HepG2 (cell line): ENCODE measurements around the gene STIM1. TPM values are rescaled to one million over a fixed set of nuclear protein-coding genes. Genes with fewer than 3 reads are reported as not detected.

Experiments used
- FOSL2 ChIP-seq: sonication (generic); formaldehyde crosslinking; IDR thresholded peaks from 2 replicates; pipeline ENCODE4 v1.4.0; 2020; ENCODE audit warnings: missing genetic modification reagents
- FOXC1 ChIP-seq: sonication (generic); formaldehyde crosslinking; IDR thresholded peaks from 2 replicates; pipeline ENCODE4 v1.8.0; 2022; ENCODE audit warnings: mild to moderate bottlenecking, missing genetic modification reagents, borderline replicate concordance
- HDAC1 ChIP-seq: sonication (generic); formaldehyde crosslinking; IDR thresholded peaks from 2 replicates; pipeline ENCODE4 v1.5.1; 2020; ENCODE audit warnings: mild to moderate bottlenecking, missing genetic modification reagents
- KDM5B ChIP-seq: sonication (generic); formaldehyde crosslinking; IDR thresholded peaks from 2 replicates; pipeline ENCODE4 v1.4.0; 2020; ENCODE audit warnings: missing genetic modification reagents, mild to moderate bottlenecking, borderline replicate concordance
- KLF9 ChIP-seq: IDR thresholded peaks from 2 replicates; pipeline ENCODE4 v1.6.1; 2016; ENCODE audit warnings: low read depth
- MED13 ChIP-seq: sonication (generic); formaldehyde crosslinking; IDR thresholded peaks from 2 replicates; pipeline ENCODE4 v1.5.0; 2020; ENCODE audit warnings: missing genetic modification reagents
- MIXL1 ChIP-seq: IDR thresholded peaks from 2 replicates; pipeline ENCODE4 v1.6.1; 2016
- PAX8 ChIP-seq: sonication (generic); formaldehyde crosslinking; IDR thresholded peaks from 2 replicates; pipeline ENCODE4 v1.8.0; 2022; ENCODE audit warnings: mild to moderate bottlenecking, missing genetic modification reagents, borderline replicate concordance
- SP2 ChIP-seq: sonication (generic); formaldehyde crosslinking; IDR thresholded peaks from 2 replicates; pipeline ENCODE4 v1.5.1; 2020; ENCODE audit warnings: mild to moderate bottlenecking, missing genetic modification reagents
- TMF1 ChIP-seq: sonication (generic); formaldehyde crosslinking; IDR thresholded peaks from 2 replicates; pipeline ENCODE4 v1.8.1; 2022; ENCODE audit warnings: low read depth, missing genetic modification reagents
- WIZ ChIP-seq: sonication (generic); formaldehyde crosslinking; IDR thresholded peaks from 2 replicates; pipeline ENCODE4 v1.5.1; 2020; ENCODE audit warnings: mild to moderate bottlenecking, missing genetic modification reagents
- ZBTB1 ChIP-seq: sonication (generic); formaldehyde crosslinking; IDR thresholded peaks from 2 replicates; pipeline ENCODE4 v1.4.0; 2020; ENCODE audit warnings: missing genetic modification reagents, borderline replicate concordance
- ZBTB21 ChIP-seq: sonication (generic); formaldehyde crosslinking; IDR thresholded peaks from 2 replicates; pipeline ENCODE4 v1.4.0; 2020; ENCODE audit warnings: missing genetic modification reagents
- ZNF12 ChIP-seq: sonication (generic); formaldehyde crosslinking; IDR thresholded peaks from 2 replicates; pipeline ENCODE4 v1.5.0; 2020; ENCODE audit warnings: missing genetic modification reagents
- ZNF30 ChIP-seq: sonication (generic); formaldehyde crosslinking; IDR thresholded peaks from 2 replicates; pipeline ENCODE4 v1.5.0; 2020; ENCODE audit warnings: mild to moderate bottlenecking, missing genetic modification reagents
- ZNF326 ChIP-seq: sonication (generic); formaldehyde crosslinking; IDR thresholded peaks from 2 replicates; pipeline ENCODE4 v1.4.0; 2020; ENCODE audit warnings: missing genetic modification reagents, borderline replicate concordance
- ZNF552 ChIP-seq: sonication (generic); formaldehyde crosslinking; IDR thresholded peaks from 2 replicates; pipeline ENCODE4 v1.9.0; 2022; ENCODE audit warnings: missing genetic modification reagents, mild to moderate bottlenecking, borderline replicate concordance
- ZNF768 ChIP-seq: sonication (generic); formaldehyde crosslinking; IDR thresholded peaks from 2 replicates; pipeline ENCODE4 v1.4.0; 2020; ENCODE audit warnings: missing genetic modification reagents
- ZSCAN25 ChIP-seq: sonication (generic); formaldehyde crosslinking; IDR thresholded peaks from 2 replicates; pipeline ENCODE4 v1.8.0; 2022; ENCODE audit warnings: mild to moderate bottlenecking, missing genetic modification reagents
- polyA plus RNA-seq, 8 experiments: library from polyadenylated mRNA; depleted of rRNA in 3 of 8; stranded (reverse) in 7 of 8; unstranded in 1 of 8; fragments of >200 nt; fragmentation: Illumina TruSeq in 4 of 8; extraction: Trizol in 4 of 8; gene quantifications; 2 replicates each; pipeline versions ENCODE4 v1.2.1 to v1.2.3, GENCODE V29; 2011 to 2016; ENCODE audit warnings: low read depth in 4 of 8, missing spikeins in 1 of 8, mixed read lengths in 1 of 8; ENCODE audit not compliant: insufficient read depth in 1 of 8
- total RNA-seq, 5 experiments: library from RNA; depleted of rRNA; stranded (reverse); fragments of >200 nt; fragmentation: Illumina TruSeq; extraction: Trizol; gene quantifications; 2 replicates each; pipeline ENCODE4 v1.2.3, GENCODE V29; 2016; ENCODE audit warnings: low read depth in 1 of 5
- TF ChIP-seq, protein P1 (sequence below): sonication (generic); formaldehyde crosslinking; IDR thresholded peaks from 2 replicates; pipeline ENCODE4 v1.8.1; 2023; ENCODE audit warnings: mild to moderate bottlenecking, missing genetic modification reagents, borderline replicate concordance
- TF ChIP-seq, protein P2 (sequence below): sonication (generic); formaldehyde crosslinking; IDR thresholded peaks from 2 replicates; pipeline ENCODE4 v1.4.0; 2020; ENCODE audit warnings: missing genetic modification reagents, borderline replicate concordance
- TF ChIP-seq, protein P3 (sequence below): sonication (generic); formaldehyde crosslinking; conservative IDR thresholded peaks from 2 replicates; pipeline ENCODE4 v1.4.0; 2020; ENCODE audit warnings: missing genetic modification reagents
- TF ChIP-seq, protein P4 (sequence below): IDR thresholded peaks from 2 replicates; pipeline ENCODE4 v1.6.1; 2016; ENCODE audit warnings: low read depth

The STIM1 gene
- total and polyA plus RNA-seq, 2 of the 13 experiments (the other 11 are each of a cell fraction or from before 2014, with no cell fraction given) = 19.2 to 28.5 TPM

DNA sequence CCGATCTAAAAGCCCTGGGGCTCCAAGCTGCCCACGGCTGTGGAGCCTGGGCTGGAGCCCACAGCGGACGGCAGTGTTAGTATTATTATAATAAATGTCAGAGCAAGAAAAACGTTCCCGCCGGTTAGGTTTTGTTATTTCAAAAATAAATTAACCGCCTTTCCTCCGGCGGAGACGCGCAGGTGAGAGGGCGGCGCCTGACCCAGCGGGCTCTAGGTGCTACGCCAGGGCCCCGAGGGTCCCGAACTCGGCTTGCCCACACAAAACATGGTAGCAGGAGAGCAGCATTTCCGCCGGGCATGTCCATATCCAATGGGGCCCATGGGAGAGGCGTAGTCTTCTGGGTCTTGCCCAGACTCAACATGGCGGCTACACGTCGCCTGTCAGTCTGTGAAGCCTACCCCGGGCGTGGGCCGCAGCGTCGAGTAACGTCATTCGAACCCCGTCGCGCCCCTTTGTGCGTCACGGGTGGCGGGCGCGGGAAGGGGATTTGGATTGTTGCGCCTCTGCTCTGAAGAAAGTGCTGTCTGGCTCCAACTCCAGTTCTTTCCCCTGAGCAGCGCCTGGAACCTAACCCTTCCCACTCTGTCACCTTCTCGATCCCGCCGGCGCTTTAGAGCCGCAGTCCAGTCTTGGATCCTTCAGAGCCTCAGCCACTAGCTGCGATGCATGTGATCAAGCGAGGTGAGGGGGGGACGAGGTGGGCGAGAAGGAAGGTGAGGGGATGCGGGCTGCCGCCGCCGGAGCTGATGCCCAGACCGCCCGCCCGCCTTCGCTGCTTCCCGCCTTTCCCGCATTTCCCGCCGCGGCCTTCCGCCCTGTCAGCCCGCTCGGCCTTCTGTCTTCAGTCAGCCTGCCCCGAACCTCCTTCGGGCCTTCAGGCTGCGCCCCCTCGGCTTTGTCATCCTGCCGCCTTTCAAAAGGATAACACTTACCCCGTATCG is 239.2 kb downstream of the STIM1 start, which contains the start of gene RRM1 (continued):
- TF ChIP-seq ZNF326 (0 out of 2 replicates have a peak, but pooled peaks have one; percentile 35), MED13 (CRISPR knock-in tag) (no peak), KLF9 (CRISPR knock-in tag) (no peak), ZNF552 (CRISPR knock-in tag) (peak; percentile 62; the same call in 1 of the 2 replicates), ZNF12 (CRISPR knock-in tag) (no peak), KDM5B (peak; percentile 74), ZSCAN25 (CRISPR knock-in tag) (no peak), HDAC1 (CRISPR knock-in tag) (peak; percentile 96), SP2 (CRISPR knock-in tag) (peak; percentile 69), TMF1 (CRISPR knock-in tag) (0 out of 2 replicates have a peak, but pooled peaks have one; percentile 47), FOXC1 (CRISPR knock-in tag) (peak; percentile 86; the same call in 1 of the 2 replicates), FOSL2 (CRISPR knock-in tag) (peak; percentile 61), ZBTB1 (CRISPR knock-in tag) (no peak), ZNF768 (CRISPR knock-in tag) (peak; percentile 40; the same call in 1 of the 2 replicates), ZNF30 (CRISPR knock-in tag) (no peak), WIZ (CRISPR knock-in tag) (peak; percentile 87), ZBTB21 (CRISPR knock-in tag) (peak; percentile 98), MIXL1 (CRISPR knock-in tag) (0 out of 2 replicates have a peak, but pooled peaks have one; percentile 58), PAX8 (CRISPR knock-in tag) (0 out of 2 replicates have a peak, but pooled peaks have one; percentile 69)
- TF ChIP-seq, protein P1, sequence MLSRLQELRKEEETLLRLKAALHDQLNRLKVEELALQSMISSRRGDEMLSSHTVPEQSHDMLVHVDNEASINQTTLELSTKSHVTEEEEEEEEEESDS = 0 out of 2 replicates have a peak, but pooled peaks have one; percentile 52
- TF ChIP-seq, protein P2, sequence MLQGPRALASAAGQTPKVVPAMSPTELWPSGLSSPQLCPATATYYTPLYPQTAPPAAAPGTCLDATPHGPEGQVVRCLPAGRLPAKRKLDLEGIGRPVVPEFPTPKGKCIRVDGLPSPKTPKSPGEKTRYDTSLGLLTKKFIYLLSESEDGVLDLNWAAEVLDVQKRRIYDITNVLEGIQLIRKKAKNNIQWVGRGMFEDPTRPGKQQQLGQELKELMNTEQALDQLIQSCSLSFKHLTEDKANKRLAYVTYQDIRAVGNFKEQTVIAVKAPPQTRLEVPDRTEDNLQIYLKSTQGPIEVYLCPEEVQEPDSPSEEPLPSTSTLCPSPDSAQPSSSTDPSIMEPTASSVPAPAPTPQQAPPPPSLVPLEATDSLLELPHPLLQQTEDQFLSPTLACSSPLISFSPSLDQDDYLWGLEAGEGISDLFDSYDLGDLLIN (CRISPR knock-in tag) = peak; percentile 97; the same call in 1 of the 2 replicates
- TF ChIP-seq, protein P3, sequence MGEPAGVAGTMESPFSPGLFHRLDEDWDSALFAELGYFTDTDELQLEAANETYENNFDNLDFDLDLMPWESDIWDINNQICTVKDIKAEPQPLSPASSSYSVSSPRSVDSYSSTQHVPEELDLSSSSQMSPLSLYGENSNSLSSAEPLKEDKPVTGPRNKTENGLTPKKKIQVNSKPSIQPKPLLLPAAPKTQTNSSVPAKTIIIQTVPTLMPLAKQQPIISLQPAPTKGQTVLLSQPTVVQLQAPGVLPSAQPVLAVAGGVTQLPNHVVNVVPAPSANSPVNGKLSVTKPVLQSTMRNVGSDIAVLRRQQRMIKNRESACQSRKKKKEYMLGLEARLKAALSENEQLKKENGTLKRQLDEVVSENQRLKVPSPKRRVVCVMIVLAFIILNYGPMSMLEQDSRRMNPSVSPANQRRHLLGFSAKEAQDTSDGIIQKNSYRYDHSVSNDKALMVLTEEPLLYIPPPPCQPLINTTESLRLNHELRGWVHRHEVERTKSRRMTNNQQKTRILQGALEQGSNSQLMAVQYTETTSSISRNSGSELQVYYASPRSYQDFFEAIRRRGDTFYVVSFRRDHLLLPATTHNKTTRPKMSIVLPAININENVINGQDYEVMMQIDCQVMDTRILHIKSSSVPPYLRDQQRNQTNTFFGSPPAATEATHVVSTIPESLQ (CRISPR knock-in tag) = no peak
- TF ChIP-seq, protein P4, sequence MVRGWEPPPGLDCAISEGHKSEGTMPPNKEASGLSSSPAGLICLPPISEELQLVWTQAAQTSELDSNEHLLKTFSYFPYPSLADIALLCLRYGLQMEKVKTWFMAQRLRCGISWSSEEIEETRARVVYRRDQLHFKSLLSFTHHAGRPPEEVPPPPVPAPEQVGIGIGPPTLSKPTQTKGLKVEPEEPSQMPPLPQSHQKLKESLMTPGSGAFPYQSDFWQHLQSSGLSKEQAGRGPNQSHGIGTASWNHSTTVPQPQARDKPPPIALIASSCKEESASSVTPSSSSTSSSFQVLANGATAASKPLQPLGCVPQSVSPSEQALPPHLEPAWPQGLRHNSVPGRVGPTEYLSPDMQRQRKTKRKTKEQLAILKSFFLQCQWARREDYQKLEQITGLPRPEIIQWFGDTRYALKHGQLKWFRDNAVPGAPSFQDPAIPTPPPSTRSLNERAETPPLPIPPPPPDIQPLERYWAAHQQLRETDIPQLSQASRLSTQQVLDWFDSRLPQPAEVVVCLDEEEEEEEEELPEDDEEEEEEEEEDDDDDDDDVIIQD (CRISPR knock-in tag) = 0 out of 2 replicates have a peak, but pooled peaks have one; percentile 58
